Stimulated activated memory B cell treated with anti-CD40 and anti-IgM and Interleukin-4, amounts not matched to agents 10 μg/mL and 1 μg/mL and 100 μg/mL, for 72 hours (primary cell): ENCODE measurements around the gene SDC3.

ENCODE experiments used
- ATAC-seq: fragments of 150-1000 bp; cut with Tn5 transposase; 2 replicates; pipeline ENCODE4 v1.10.0; 2021
- H3K27ac Mint-ChIP-seq: one replicate; pipeline ENCODE4 v1.8.0; 2022; ENCODE audit warnings: mild to moderate bottlenecking, mixed read lengths
- H3K27me3 Mint-ChIP-seq: one replicate; pipeline ENCODE4 v1.8.0; 2022; ENCODE audit warnings: mixed read lengths
- H3K36me3 Mint-ChIP-seq: one replicate; pipeline ENCODE4 v1.8.0; 2022; ENCODE audit warnings: mixed read lengths
- H3K4me1 Mint-ChIP-seq: one replicate; pipeline ENCODE4 v1.8.0; 2022; ENCODE audit warnings: mixed read lengths
- H3K4me3 Mint-ChIP-seq: one replicate; pipeline ENCODE4 v1.8.0; 2022; ENCODE audit warnings: mild to moderate bottlenecking, moderate library complexity, mixed read lengths
- H3K9me3 Mint-ChIP-seq: one replicate; pipeline ENCODE4 v1.8.0; 2022; ENCODE audit warnings: mixed read lengths

SDC3 gene

GRCh38 chr1:30902593-30903290 is 5.8 kb downstream of the SDC3 start:
- no peak for ATAC-seq
- Mint-ChIP-seq H3K4me1 (peaks cover 21% of the 10 kb centered on the region), H3K4me3 (no peak overlapping the region), H3K36me3 (no peaks in the 10 kb centered on the region), H3K9me3 (no peaks in the 10 kb centered on the region), H3K27me3 (peaks cover 52% of the 10 kb centered on the region), H3K27ac (no peak overlapping the region)

DNA sequence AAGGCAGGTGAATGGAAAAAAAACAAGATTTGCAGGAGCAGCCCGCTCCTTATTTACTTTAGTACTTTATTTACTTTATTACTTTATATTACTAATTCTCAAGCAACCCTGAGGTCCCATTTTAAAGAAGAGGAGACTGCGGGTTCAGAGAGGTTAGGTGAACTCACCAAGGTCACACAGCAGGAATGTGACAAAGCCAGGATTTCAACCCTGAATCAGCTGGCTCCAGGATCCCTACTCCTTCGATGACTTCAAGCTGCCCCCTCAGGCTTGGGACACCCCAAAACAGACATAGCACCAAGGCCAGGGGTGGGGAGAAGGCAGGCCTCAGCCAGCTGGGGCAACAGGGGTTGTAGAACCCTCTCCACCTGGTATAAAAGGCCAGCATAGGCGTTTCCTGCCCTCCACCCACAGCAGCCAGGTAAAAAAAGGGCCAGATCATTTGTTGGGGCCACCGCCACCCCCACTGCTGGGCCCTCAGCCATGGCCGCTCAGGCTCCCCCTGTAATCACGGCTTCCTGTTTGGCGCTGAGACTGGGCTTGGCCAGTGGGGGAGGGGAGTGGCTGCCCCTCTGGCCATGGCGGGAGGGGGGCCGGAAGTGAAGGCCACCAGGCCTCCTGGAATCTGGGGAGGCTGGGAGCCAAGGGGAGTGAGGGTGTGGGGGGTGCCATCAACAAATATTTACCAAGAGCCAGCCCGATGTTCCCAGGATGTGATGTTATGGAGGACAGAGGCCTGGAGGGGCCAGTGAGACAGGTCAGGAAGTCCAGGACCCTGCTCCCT is 6.6 kb downstream of the SDC3 start:
- Mint-ChIP-seq H3K27ac (no peak overlapping the region), H3K4me1 (peaks cover 16% of the 10 kb centered on the region), H3K4me3 (no peak overlapping the region), H3K27me3 (peaks cover 48% of the 10 kb centered on the region), H3K9me3 (no peaks in the 10 kb centered on the region), H3K36me3 (no peaks in the 10 kb centered on the region)
- ATAC-seq, result no peak

DNA sequence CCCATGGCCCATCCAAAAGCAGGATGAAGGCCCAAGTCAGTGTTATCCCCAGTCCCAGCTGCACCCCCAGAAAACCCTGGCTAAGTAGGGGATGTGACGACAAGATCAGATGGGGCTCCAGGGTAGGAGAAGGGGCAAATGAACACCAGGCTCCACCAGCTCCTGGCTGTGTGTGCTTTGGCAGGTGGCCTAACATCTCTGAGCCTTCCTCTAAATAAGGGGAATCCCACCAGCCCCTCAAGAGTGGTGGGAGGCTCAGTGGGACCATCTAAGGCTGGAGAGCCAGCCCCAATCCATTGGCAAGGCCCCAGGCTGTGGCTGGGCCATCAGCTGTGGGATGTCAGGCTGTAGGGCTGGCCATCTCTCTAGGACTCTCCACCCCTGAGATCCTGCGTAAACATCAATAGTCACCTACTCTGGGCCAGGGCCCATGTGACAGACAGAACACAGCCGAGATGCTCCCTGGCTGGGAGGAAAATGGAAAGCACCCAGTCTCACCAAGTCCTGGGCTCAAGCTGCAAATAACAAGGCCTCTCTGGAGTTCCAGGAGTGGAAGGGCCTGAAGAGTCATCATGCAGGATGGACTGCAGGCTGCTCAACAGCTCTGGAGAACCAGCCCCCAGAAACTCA is 7.5 kb downstream of the SDC3 start:
- Mint-ChIP-seq H3K36me3 (no peaks in the 10 kb centered on the region), H3K4me1 (peaks cover 16% of the 10 kb centered on the region), H3K9me3 (no peaks in the 10 kb centered on the region), H3K27me3 (peaks cover 48% of the 10 kb centered on the region), H3K27ac (no peak overlapping the region), H3K4me3 (no peak overlapping the region)
- ATAC-seq, result no peak

DNA sequence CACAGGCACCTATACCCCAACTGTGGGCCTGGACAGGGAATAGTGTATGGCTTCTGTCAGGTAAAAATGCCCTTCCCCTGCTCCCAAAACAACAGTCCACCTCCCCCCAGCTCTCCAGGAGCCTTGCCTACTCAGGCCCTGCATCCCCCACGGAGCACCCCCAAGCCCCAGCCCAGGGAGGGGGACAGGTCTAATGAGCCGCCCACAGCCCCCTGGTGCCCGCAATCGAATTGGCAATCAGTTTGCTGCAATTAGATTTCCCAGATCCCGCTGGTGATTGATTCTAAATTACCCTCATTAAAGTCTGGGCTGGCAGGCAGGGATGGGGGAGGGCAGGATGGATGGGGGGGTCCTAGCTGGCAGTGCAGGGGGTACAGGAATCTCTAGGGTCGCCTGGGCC is 8.1 kb downstream of the SDC3 start:
- Mint-ChIP-seq H3K9me3 (no peaks in the 10 kb centered on the region), H3K27me3 (peaks cover 48% of the 10 kb centered on the region), H3K4me1 (peaks cover 16% of the 10 kb centered on the region), H3K27ac (no peak overlapping the region), H3K4me3 (no peak overlapping the region), H3K36me3 (no peaks in the 10 kb centered on the region)
- ATAC-seq, result no peak

GRCh38 chr1:30899577-30900389 is 8.8 kb downstream of the SDC3 start:
- no peak overlapping the region for H3K4me3 Mint-ChIP-seq

GRCh38 chr1:30898031-30898815 is 10.3 kb downstream of the SDC3 start:
- Mint-ChIP-seq H3K4me1 (peaks cover 29% of the 10 kb centered on the region), H3K9me3 (peaks cover 5% of the 10 kb centered on the region), H3K4me3 (no peak overlapping the region), H3K36me3 (no peaks in the 10 kb centered on the region), H3K27ac (peak overlapping the region; percentile 28), H3K27me3 (peaks cover 50% of the 10 kb centered on the region)
- peak; percentile 28 for ATAC-seq

More at GRCh38 chr1:30899577-30900389, 8.8 kb downstream of the SDC3 start:
- Mint-ChIP-seq H3K27me3 (peaks cover 50% of the 10 kb centered on the region), H3K36me3 (no peaks in the 10 kb centered on the region), H3K4me1 (peaks cover 16% of the 10 kb centered on the region), H3K27ac (no peak overlapping the region), H3K9me3 (no peaks in the 10 kb centered on the region)
- ATAC-seq, result no peak

DNA sequence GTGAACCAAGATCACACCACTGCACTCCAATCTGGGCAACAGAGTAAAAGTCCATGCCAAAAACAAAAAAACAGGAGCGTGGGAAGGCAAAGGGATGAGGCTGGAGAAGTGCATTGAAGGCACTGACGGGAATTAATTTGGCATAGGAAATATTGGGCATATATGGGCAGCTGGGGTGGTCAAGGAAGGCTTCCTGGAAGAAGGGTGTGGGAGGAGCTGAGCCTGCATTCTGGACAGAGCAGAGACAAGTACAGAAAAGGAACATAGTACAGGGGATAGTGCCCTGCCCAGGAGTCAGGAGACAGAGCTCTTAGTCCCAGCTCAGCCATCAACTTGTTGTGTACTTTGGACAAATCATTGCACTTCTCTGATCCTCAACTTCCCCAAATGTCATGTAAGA is 11.7 kb downstream of the SDC3 start:
- Mint-ChIP-seq H3K4me1 (peaks cover 34% of the 10 kb centered on the region), H3K27ac (no peak overlapping the region), H3K4me3 (no peak overlapping the region), H3K36me3 (no peaks in the 10 kb centered on the region), H3K27me3 (peaks cover 54% of the 10 kb centered on the region), H3K9me3 (peaks cover 5% of the 10 kb centered on the region)
- ATAC-seq, result no peak

DNA sequence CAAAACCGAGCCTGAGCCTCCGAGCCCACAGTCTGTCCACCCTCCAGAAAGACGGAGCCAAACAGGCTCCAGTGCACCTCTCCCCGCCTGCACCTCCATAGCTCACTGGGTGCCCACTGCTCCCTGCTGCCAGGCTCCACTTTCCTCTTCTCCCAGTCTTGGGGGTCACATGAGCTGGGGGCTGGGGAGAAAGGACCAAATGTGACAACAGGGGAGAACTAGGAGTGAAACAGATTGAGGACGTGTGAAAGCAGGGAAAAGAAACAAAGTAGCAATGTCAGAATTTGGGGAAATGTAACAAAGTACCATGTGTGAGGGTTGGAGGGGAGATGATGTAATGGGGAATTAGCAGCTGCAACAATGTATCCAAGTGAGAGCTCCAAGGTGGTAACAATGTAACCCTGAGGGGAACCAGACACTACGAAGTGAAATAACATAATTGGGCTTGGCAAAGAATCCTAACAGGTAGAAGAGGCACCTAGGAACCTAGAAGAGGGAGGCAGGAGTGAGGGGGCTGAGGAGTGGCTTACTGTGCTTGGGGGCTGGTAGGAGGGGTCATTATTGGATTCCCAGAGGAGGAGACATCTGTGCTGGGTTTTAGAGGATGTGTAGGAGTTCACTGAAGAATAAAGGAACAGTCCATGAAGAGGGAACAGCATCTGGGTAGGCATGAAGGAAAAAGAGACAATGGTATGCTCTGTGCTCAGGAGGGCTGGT is 12.5 kb downstream of the SDC3 start:
- Mint-ChIP-seq H3K36me3 (no peaks in the 10 kb centered on the region), H3K27me3 (peaks cover 62% of the 10 kb centered on the region), H3K27ac (no peak overlapping the region), H3K4me3 (no peak overlapping the region), H3K9me3 (peaks cover 5% of the 10 kb centered on the region), H3K4me1 (peaks cover 41% of the 10 kb centered on the region)
- ATAC-seq, result no peak

DNA sequence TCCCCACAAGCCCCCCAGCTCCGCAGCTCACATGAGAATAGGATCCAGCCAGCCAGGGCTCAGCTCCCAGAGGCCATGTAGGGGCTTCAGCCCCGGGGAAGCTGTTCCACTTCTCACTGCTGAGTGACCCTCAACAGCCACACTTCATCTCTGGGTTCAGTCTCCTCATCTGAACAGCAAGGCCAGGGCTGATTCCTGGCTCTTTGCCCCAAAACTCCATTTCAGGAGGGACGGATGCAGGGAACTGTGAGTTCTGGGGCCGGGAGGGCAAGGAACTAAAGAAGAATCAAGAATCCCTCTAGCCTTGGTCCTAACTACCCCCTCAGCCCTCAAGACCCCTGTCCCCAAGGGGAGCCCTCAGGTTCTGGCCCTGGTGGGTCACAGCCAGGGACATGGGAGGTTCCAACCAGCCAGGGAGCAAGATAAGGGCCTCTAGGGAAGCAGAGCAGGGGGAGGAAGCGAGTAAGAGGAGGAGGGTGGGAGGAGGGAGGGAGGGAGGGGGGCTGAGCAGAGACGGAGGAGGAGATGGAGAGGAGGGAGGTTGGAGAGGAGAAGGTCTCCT is 13.1 kb downstream of the SDC3 start:
- no peaks in the 10 kb centered on the region for H3K36me3 Mint-ChIP-seq
- H3K27ac Mint-ChIP-seq, result no peak overlapping the region
- H3K9me3 Mint-ChIP-seq, result peaks cover 5% of the 10 kb centered on the region
- no peak overlapping the region for H3K4me3 Mint-ChIP-seq
- peaks cover 41% of the 10 kb centered on the region for H3K4me1 Mint-ChIP-seq
- H3K27me3 Mint-ChIP-seq, result peaks cover 68% of the 10 kb centered on the region
- ATAC-seq, result no peak

DNA sequence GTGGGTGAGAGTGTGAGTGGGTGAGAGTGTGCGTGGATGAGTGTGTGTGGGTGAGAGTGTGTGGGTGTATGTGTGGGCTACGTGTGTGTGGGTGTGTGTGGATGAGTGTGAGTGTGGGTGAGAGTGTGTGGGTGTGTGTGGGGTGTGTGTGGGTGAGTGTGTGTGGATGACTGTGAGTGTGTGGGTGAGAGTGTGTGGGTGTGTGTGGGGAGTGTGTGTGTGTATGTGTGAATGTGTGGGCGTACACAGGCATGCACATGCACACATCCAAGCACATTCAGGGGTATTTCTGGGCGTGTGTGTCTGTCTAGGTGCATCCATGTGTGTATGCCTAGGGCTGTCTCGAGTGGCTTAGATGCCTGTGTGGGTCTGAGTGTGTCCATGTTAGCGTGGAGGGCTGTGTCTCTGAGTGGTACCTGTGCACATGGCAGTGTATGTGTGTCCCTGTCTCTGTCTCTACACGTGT is 14.0 kb downstream of the SDC3 start:
- Mint-ChIP-seq H3K27me3 (peaks cover 73% of the 10 kb centered on the region), H3K4me3 (no peak overlapping the region)
- no peak for ATAC-seq

DNA sequence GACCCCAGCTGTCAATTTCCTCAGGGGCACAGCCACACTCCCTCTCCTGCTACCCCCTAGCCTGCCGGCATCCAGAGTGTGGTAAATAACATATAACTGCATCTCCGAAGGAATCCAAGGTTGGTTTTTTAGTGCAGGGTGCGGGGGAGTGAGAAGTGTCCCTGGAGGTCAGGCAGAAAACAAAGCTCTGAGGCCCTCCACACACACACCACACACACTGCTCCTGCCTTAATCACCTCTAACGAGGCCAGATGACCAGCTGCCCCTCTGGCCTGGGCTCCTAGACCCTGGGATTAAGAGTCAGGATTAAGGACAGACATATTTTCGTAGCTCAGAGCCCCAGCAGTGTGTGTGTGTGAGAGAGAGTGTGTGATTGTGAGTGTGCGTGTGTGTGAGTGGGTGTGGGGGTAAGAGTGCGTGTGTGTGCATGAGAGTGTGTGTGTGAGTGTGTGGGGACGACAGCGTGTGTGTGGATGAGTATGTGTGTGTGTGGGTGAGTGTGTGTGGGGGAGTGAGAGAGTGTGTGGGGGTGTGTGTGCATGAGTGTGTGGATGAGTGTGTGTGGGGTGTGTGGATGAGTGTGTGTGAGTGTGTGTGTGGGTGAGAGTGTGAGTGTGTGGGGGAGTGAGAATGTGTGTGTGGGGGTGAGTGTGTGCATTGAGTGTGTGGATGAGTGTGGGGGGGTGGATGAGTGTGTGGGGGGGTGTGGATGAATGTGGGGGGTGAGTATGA is 14.6 kb downstream of the SDC3 start:
- Mint-ChIP-seq H3K27me3 (peaks cover 79% of the 10 kb centered on the region), H3K4me3 (no peak overlapping the region), H3K9me3 (peaks cover 5% of the 10 kb centered on the region), H3K36me3 (no peaks in the 10 kb centered on the region), H3K27ac (no peak overlapping the region), H3K4me1 (peaks cover 33% of the 10 kb centered on the region)
- ATAC-seq, result no peak

More for the DNA sequence above, 14.0 kb downstream of the SDC3 start:
- Mint-ChIP-seq H3K4me1 (peaks cover 37% of the 10 kb centered on the region), H3K36me3 (no peaks in the 10 kb centered on the region), H3K27ac (no peak overlapping the region), H3K9me3 (peaks cover 5% of the 10 kb centered on the region)

- Mint-ChIP-seq H3K4me1 (peaks cover 25% of the 10 kb centered on the region), H3K27ac (no peak overlapping the region), H3K4me3 (no peak overlapping the region), H3K27me3 (peaks cover 92% of the 10 kb centered on the region), H3K36me3 (no peaks in the 10 kb centered on the region), H3K9me3 (peaks cover 5% of the 10 kb centered on the region)
- no peak for ATAC-seq
Measured at GRCh38 chr1:30892671-30893073, 15.9 kb downstream of the SDC3 start.

DNA sequence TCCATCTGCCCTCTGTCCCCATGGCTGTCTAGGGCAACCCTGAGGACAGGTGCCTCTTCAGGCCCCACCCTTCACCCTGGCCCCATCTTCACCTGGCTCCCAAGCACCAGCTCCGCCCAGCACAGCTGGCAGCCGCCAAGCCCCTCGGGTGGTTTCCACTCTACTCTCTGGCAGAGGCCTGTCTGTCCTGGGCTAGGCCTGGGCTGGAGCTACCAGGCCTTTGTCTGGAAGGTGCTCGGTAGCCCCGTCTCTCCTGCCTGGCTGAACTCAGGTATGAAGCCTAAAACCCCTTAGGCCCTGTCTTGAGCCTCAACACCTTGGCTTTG is 17.4 kb downstream of the SDC3 start:
- Mint-ChIP-seq H3K27me3 (peaks cover 96% of the 10 kb centered on the region), H3K4me3 (no peak overlapping the region), H3K27ac (no peak overlapping the region), H3K36me3 (no peaks in the 10 kb centered on the region), H3K9me3 (peaks cover 5% of the 10 kb centered on the region), H3K4me1 (peaks cover 25% of the 10 kb centered on the region)
- no peak for ATAC-seq
